ENCODE measurements around the gene SFXN1. TPM values are rescaled to one million over a fixed set of nuclear protein-coding genes. Genes with fewer than 3 reads are reported as not detected.
"Not testable (repeated sequence)": the region's sequence is repeated elsewhere in the genome, so short reads cannot be mapped to it uniquely, and the experiment has no call there.

SFXN1 gene, protein sequence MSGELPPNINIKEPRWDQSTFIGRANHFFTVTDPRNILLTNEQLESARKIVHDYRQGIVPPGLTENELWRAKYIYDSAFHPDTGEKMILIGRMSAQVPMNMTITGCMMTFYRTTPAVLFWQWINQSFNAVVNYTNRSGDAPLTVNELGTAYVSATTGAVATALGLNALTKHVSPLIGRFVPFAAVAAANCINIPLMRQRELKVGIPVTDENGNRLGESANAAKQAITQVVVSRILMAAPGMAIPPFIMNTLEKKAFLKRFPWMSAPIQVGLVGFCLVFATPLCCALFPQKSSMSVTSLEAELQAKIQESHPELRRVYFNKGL
- 24.1 TPM for total RNA-seq (ENCODE audit: insufficient read depth, low replicate concordance)

- DNase-seq (ENCODE audit: low spot score): peak; percentile 86
These were observed at the start of gene SFXN1 for GRCh38 chr5:175478384-175479124. TSS of gene SFXN1 (plus strand) at chr5:175478560. CDS start at chr5:175492104, 13,544 bp downstream.

- no peak for DNase-seq (ENCODE audit: low spot score)
These were observed 43.6 kb upstream of the SFXN1 start for GRCh38 chr5:175434800-175435199.

GRCh38 chr5:175436359-175436758, 42.0 kb upstream of the SFXN1 start:
- DNase-seq (ENCODE audit: low spot score): no peak

GRCh38 chr5:175438234-175438857, 40.0 kb upstream of the SFXN1 start:
- DNase-seq (ENCODE audit: low spot score): no peak

GRCh38 chr5:175443514-175444059, 34.8 kb upstream of the SFXN1 start:
- peak; percentile 10 for DNase-seq (ENCODE audit: low spot score)

- peak; percentile 27 for DNase-seq (ENCODE audit: low spot score)
These were observed 34.1 kb upstream of the SFXN1 start, which contains the start of gene DRD1 for GRCh38 chr5:175444060-175444904. TSS of gene DRD1 (minus strand) at chr5:175444182. CDS start at chr5:175443099, 1,083 bp downstream.

DNA sequence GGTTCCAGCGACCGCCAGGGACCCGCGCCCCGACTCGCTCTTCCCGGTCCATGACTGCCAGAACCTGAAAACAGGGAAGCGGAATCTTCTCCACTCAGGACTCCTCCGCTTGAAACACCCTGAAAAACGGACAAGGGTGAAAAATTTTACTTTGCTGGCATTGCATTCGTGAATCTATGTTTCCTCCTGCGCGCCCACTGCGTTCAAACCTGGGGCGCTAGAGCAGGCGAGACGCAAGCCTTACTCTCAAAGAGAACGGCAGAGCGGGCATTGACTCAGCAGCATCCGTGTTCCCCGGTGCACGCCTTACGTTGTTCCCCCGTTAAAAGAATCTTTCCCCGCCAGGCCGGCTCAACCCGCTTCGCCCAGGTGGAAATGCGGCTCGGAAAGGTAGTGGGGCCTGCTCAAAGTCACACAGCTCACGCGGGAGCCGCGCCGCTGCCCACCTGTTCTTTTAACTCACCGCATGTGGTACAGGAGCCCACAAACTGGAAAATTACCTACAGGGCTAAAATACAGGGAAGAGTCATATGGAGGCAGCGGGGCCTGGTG, 33.4 kb upstream of the SFXN1 start:
- no peak for DNase-seq (ENCODE audit: low spot score)

DNA sequence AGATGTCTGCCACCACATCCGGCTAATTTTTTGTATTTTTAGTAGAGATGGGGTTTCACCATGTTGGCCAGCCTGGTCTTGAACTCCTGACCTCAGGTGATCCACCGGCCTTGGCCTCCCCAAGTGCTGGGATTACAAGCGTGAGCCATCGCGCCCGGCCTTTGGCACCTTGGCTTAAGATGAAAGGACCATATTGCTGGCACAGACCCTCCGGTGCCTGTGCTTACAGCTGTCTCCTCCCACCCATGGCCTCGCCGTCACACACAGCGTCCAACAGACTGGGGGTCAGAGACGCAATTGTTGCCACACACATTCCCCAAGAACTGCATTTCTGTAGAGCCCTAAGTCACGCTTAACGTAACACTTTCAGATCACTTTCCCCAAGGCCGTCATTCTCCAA, 32.0 kb upstream of the SFXN1 start:
- DNase-seq (ENCODE audit: low spot score): not testable (repeated sequence)

DNA sequence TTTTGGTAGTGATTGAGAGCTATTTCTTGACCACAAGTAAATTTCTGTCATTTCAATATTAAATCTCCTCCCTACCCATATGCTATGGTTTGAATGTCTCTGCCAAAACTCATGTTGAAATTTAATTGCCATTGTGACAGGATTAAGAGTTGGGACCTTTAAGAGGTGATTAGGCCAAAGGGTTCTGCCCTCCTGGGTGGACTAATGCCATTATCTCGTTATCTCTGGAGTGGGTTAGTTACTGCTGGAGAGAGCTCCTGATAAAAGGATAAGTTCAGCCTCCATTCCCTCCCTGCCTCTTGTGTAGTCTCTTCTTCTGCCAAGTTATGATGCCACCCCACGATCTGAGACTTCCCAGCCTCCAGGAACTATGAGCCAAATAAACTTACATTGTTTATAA, 30.8 kb upstream of the SFXN1 start:
- no peak for DNase-seq (ENCODE audit: low spot score)

DNA sequence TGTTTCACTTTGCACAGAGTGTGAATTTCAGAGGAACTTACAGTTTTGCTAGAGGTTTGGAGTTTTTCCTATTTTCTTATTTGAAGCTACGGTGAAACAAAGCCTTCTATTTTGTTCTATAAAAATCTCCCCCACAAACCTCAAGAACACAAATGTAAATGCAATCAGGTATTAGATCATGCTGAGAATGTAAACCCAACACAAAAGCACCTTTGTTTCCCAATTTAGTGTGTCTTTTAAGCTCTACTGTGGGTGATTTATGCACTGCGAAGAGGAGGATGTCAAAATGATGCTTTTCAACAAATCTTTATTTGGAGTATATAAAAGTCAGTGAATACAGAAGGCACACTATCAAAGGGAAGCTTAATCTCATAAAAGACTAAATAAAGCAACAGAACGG, 30.1 kb upstream of the SFXN1 start:
- DNase-seq (ENCODE audit: low spot score): no peak

- no peak for DNase-seq (ENCODE audit: low spot score)
These were observed 26.2 kb upstream of the SFXN1 start for GRCh38 chr5:175452166-175452565.

GRCh38 chr5:175454338-175454737, 24.0 kb upstream of the SFXN1 start:
- not testable (repeated sequence) for DNase-seq (ENCODE audit: low spot score)

GRCh38 chr5:175456105-175456742, 22.1 kb upstream of the SFXN1 start:
- no peak for DNase-seq (ENCODE audit: low spot score)

- no peak for DNase-seq (ENCODE audit: low spot score)
These were observed 20.9 kb upstream of the SFXN1 start for GRCh38 chr5:175457466-175457865.

GRCh38 chr5:175460126-175460525, 18.2 kb upstream of the SFXN1 start:
- peak; percentile 57 for DNase-seq (ENCODE audit: low spot score)

DNA sequence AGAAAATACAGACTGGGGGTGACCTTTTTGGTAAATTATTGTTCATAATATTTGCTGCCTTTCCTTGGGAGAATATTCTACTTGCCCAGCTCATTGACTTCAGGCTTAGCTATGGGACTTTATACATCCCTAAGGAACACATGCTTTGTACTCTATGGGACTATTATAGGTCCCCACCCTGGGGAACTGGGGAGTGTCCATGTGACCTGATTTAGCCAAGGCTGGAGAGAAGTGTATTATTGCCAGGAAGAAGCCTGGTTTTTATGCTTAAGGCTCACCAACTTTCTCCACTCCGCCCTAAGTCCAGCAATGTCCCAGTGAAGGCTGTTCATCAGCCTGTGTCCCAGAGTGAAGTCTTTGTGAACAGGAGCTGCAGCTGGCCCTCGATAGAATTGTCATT, 17.8 kb upstream of the SFXN1 start:
- DNase-seq (ENCODE audit: low spot score): no peak

DNA sequence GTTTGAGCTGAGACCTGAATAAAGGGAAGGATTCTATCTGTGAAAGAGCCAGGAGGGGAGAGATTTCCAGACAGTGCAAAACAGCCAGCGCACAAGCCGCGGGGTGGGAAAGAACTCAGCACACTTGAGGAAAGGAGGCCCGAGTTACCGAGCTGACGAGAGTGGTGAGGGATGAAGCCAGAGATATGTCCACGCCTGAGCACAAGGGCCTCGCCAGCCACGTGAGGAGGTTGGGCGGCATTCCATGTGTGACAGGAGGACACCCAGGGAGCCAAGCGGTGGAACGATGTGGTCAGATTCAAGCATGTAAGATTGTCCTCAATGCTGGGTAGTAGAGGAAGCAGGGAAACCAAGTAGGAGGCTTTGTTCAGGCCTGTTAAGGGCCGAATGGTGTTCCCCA, 17.0 kb upstream of the SFXN1 start:
- DNase-seq (ENCODE audit: low spot score): no peak

- DNase-seq (ENCODE audit: low spot score): no peak
These were observed 14.7 kb upstream of the SFXN1 start for GRCh38 chr5:175463641-175464040.

DNA sequence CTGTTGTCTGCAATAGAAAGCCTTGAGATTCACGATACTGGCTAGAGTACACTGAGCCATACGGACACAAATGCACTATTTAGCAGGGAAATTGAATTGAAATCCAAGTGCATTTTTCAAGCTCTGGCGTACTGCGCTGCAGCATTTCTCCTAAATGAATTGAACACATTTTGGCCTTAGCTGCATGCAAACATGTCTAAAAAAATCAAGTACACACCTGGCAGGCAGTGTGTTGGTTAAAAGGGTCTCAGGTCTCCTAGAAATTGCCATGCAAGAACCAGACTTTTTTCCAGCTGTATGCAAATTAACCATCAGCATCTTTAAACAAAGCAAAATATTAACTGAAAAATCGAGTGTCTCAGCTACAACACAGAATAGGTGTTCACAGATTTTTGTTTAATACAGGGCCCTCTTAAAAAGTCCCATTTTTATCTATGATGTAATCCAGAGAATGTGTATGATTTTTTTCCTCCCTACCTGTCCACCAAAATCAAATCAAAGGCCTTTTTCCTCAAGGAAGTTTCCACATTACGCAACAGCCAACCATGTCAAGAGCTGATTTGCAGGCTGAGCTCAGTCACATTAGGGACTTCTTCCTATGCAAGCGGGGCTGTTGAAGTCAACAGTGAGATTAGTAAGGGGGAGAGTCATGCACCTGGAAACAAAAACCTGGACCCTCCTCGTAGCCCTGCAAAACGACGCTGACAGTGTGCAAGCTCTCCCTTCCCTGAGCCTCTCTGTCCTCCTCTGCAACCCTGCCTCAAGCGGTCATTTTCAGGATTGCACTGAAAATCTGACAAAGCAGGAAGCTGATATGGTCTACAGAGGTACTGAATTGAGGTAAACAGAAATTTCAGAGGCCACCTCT, 14.1 kb upstream of the SFXN1 start:
- DNase-seq (ENCODE audit: low spot score): peak; percentile 60

GRCh38 chr5:175464942-175465233, 13.5 kb upstream of the SFXN1 start:
- no peak for DNase-seq (ENCODE audit: low spot score)
